H1 (cell line): Measurements from ENCODE around the gene FAM222B. TPM values are rescaled to one million over a fixed set of nuclear protein-coding genes. Genes with fewer than 3 reads are reported as not detected.

Source experiments
- ASH2L ChIP-seq: fragments of 200-600, 300-600 bp; sonication (generic); IDR thresholded peaks from one replicate; pipeline ENCODE4 v1.7.1; 2017; ENCODE audit warnings: low read length
- BACH1 ChIP-seq: IDR thresholded peaks from 2 replicates; pipeline ENCODE4 v1.6.1; 2012; ENCODE audit warnings: low read length, improper control_type of control experiment
- BCL11A ChIP-seq, 2 experiments: IDR thresholded peaks; one replicate each; pipeline ENCODE4 v1.6.1; 2011; ENCODE audit warnings: low read depth in 2 of 2, low read length in 2 of 2, mild to moderate bottlenecking in 2 of 2
- BRCA1 ChIP-seq: IDR thresholded peaks from 2 replicates; pipeline ENCODE4 v1.6.1; 2012; ENCODE audit warnings: low read depth, low read length, improper control_type of control experiment
- CHD1 ChIP-seq: IDR thresholded peaks from 2 replicates; pipeline ENCODE4 v1.6.1; 2012; ENCODE audit warnings: low read depth, low read length, improper control_type of control experiment
- EGR1 ChIP-seq: IDR thresholded peaks from 2 replicates; pipeline ENCODE4 v1.6.1; 2011; ENCODE audit warnings: low read depth, low read length, borderline replicate concordance
- GABPA ChIP-seq: IDR thresholded peaks from 2 replicates; pipeline ENCODE4 v1.6.1; 2011; ENCODE audit warnings: mild to moderate bottlenecking, low read length, moderate library complexity, borderline replicate concordance; ENCODE audit not compliant: insufficient read depth
- JUN ChIP-seq: IDR thresholded peaks from 2 replicates; pipeline ENCODE4 v1.6.1; 2011; ENCODE audit warnings: low read depth, mild to moderate bottlenecking, improper control_type of control experiment, low read length
- KDM5A ChIP-seq: fragments of 200-600 bp; IDR thresholded peaks from 2 replicates; pipeline ENCODE4 v1.7.1; 2012; ENCODE audit warnings: mild to moderate bottlenecking, low read length, inconsistent platforms, mixed read lengths
- NANOG ChIP-seq: IDR thresholded peaks from 2 replicates; pipeline ENCODE4 v1.6.1; 2011; ENCODE audit warnings: low read length, low read depth, mild to moderate bottlenecking, inconsistent platforms; ENCODE audit not compliant: insufficient read depth, poor library complexity, severe bottlenecking
- POU5F1 ChIP-seq: IDR thresholded peaks from 2 replicates; pipeline ENCODE4 v1.6.1; 2011; ENCODE audit warnings: low read depth, mild to moderate bottlenecking, low read length, moderate library complexity
- RFX5 ChIP-seq: IDR thresholded peaks from 2 replicates; pipeline ENCODE4 v1.6.1; 2011; ENCODE audit warnings: low read depth, low read length, improper control_type of control experiment, borderline replicate concordance
- SIN3A ChIP-seq, 2 experiments: IDR thresholded peaks in 1 of 2; conservative IDR thresholded peaks in 1 of 2; 2 replicates each; pipeline ENCODE4 v1.6.1; 2011 to 2012; ENCODE audit warnings: low read length in 2 of 2, improper control_type of control experiment in 1 of 2, low read depth in 1 of 2, mild to moderate bottlenecking in 1 of 2
- SIRT6 ChIP-seq: IDR thresholded peaks from one replicate; pipeline ENCODE4 v1.7.1; 2012; ENCODE audit warnings: low read length, inconsistent platforms
- SIX5 ChIP-seq: IDR thresholded peaks from 2 replicates; pipeline ENCODE4 v1.6.1; 2011; ENCODE audit warnings: mild to moderate bottlenecking, low read depth, low read length
- SP1 ChIP-seq: IDR thresholded peaks from 2 replicates; pipeline ENCODE4 v1.6.1; 2011; ENCODE audit warnings: low read depth, low read length
- SP2 ChIP-seq: IDR thresholded peaks from 2 replicates; pipeline ENCODE4 v1.6.1; 2012; ENCODE audit warnings: mild to moderate bottlenecking, low read length, inconsistent platforms
- SRF ChIP-seq: IDR thresholded peaks from 2 replicates; pipeline ENCODE4 v1.6.1; 2011; ENCODE audit warnings: mild to moderate bottlenecking, low read depth, low read length, moderate library complexity
- SUZ12 ChIP-seq: fragments of 200-600 bp; sonication (generic); IDR thresholded peaks from 2 replicates; pipeline ENCODE4 v1.6.1; 2012; ENCODE audit warnings: mild to moderate bottlenecking, inconsistent platforms, low read length, moderate library complexity, mixed read lengths
- TAF1 ChIP-seq: IDR thresholded peaks from 2 replicates; pipeline ENCODE4 v1.6.1; 2011; ENCODE audit warnings: mild to moderate bottlenecking, low read depth, low read length
- TBP ChIP-seq: IDR thresholded peaks from 2 replicates; pipeline ENCODE4 v1.6.1; 2011; ENCODE audit warnings: low read depth, low read length, improper control_type of control experiment
- TEAD4 ChIP-seq: IDR thresholded peaks from 2 replicates; pipeline ENCODE4 v1.6.1; 2012; ENCODE audit warnings: low read depth, low read length, inconsistent platforms, mixed read lengths
- YY1 ChIP-seq: IDR thresholded peaks from 2 replicates; pipeline ENCODE4 v1.6.1; 2011; ENCODE audit warnings: low read depth, mild to moderate bottlenecking, low read length
- ZNF274 ChIP-seq: IDR thresholded peaks from 2 replicates; pipeline ENCODE4 v1.7.0; 2012; ENCODE audit warnings: low read length, borderline replicate concordance; ENCODE audit errors: extremely low read depth
- polyA plus RNA-seq, 7 experiments: library from polyadenylated mRNA; depleted of rRNA in 3 of 7; stranded (reverse) in 5 of 7; unstranded in 2 of 7; fragments of >200 nt in 5 of 7; fragments of 200-250 nt in 2 of 7; gene quantifications; 1 replicate in 5 of 7; 2 replicates in 1 of 7; 4 replicates in 1 of 7; pipeline versions ENCODE4 v1.2.1 to v1.2.3, GENCODE V29; 2011 to 2013; ENCODE audit warnings: missing spikeins in 2 of 7, mixed read lengths in 2 of 7
- total RNA-seq: library from RNA; stranded (reverse); fragmentation: NEBNext Ultra II Directional; extraction: Animal tissue kit (Norgen Biotek cat#: 25700); gene quantifications from 2 replicates; pipeline ENCODE4 v1.2.1, GENCODE V29; 2021
- TF ChIP-seq, protein P1 (sequence below): IDR thresholded peaks from 2 replicates; pipeline ENCODE4 v1.6.1; 2012; ENCODE audit warnings: inconsistent platforms

The FAM222B gene
- total and polyA plus RNA-seq, 2 of the 8 experiments (the other 6 are each of a cell fraction or from before 2014, with no cell fraction given), result 42.1 to 81.7 TPM

DNA sequence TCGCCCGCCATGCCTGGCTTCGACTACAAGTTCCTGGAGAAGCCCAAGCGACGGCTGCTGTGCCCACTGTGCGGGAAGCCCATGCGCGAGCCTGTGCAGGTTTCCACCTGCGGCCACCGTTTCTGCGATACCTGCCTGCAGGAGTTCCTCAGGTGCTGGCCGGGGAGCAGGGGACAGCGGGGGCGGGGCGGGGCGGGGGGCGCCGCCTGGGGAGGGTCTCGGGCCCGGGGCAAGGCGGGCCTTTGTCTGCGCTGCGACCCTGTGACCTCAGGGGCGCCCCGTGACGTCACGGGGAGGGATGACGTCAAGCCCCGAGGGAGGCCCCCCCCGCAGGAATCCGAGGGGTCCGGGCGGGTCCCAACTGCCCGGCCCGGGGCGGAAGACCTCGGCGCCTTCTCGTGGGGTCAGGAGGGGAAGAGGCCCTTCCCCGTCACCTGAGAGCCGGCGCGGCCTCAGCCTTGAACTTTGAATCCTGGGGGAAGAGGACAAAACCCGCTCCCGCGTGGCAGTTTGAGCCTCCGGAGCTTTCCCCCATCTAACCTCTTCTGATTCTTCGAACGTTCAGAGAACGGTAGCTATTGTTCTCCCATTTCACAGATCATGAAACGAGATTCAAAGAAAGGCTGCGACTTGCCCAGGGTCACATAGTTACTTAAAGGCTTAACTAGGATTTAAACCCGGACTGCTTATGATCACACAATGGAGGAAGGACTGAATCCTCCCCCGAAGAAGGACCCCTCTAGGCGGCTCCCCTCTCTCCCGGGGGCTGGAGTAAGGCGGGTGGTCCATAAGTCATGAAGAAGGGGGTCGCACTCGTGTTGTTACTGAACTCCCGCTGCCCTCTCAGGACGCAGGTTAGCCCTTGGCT is 98.3 kb downstream of the FAM222B start (continued):
- no peak for TF ChIP-seq BCL11A (IDR thresholded peaks at IDR 0.05; ENCODE audit: low read depth in 2 of 2, low read length in 2 of 2)
- TF ChIP-seq, protein P1, sequence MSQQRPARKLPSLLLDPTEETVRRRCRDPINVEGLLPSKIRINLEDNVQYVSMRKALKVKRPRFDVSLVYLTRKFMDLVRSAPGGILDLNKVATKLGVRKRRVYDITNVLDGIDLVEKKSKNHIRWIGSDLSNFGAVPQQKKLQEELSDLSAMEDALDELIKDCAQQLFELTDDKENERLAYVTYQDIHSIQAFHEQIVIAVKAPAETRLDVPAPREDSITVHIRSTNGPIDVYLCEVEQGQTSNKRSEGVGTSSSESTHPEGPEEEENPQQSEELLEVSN, result peak; percentile 68; the same call in 1 of the 2 replicates
- TF ChIP-seq YY1, result 0 out of 2 replicates have a peak, but pooled peaks have one; percentile 1
- TF ChIP-seq SUZ12, result no peak
- no peak for TF ChIP-seq SIX5
- TF ChIP-seq SRF, result no peak
- TF ChIP-seq SP1, result no peak
- TF ChIP-seq SIRT6, result no peak
- TF ChIP-seq ZNF274, result no peak
- TF ChIP-seq BACH1, result peak; percentile 40; the same call in 1 of the 2 replicates
- no peak for TF ChIP-seq POU5F1
- TF ChIP-seq ASH2L, result no peak
- TF ChIP-seq BRCA1, result 0 out of 2 replicates have a peak, but pooled peaks have one; percentile 12
- TF ChIP-seq TBP, result peak; percentile 67
- TF ChIP-seq TEAD4, result peak; percentile 96
- peak; percentile 66 for TF ChIP-seq TAF1
- TF ChIP-seq SP2, result no peak
- no peak for TF ChIP-seq EGR1
- TF ChIP-seq GABPA, result no peak
- TF ChIP-seq RFX5, result no peak; the same call in 1 of the 2 replicates
- TF ChIP-seq SIN3A (conservative IDR thresholded peaks at IDR 0.05 in 1 of 2, IDR thresholded peaks at IDR 0.05 in 1 of 2; ENCODE audit: low read depth in 1 of 2, low read length in 2 of 2), result no peak; a peak in 1 of 4 replicates
- TF ChIP-seq CHD1, result no peak; the same call in none of the 2 replicates
- TF ChIP-seq JUN, result 0 out of 2 replicates have a peak, but pooled peaks have one; percentile 32
- no peak for TF ChIP-seq NANOG
- no peak for TF ChIP-seq KDM5A
